Stromal cell of bone marrow (primary cell): ENCODE data around the gene WDR90.
"Not testable (repeated sequence)": the region's sequence is repeated elsewhere in the genome, so short reads cannot be mapped to it uniquely, and the experiment has no call there.

ENCODE experiments used
- DNase-seq: peaks from one replicate; pipeline ENCODE4 v3.0.0-alpha.2; 2012; ENCODE audit warnings: low read depth

WDR90 gene

GRCh38 chr16:689175-689897 lies 40.2 kb downstream of the WDR90 start:
- no peak for DNase-seq

- DNase-seq, result not testable (repeated sequence)
Observed at GRCh38 chr16:691242-691641, 42.1 kb downstream of the WDR90 start.

- no peak for DNase-seq
Observed at GRCh38 chr16:692356-693108, 43.4 kb downstream of the WDR90 start.

DNA sequence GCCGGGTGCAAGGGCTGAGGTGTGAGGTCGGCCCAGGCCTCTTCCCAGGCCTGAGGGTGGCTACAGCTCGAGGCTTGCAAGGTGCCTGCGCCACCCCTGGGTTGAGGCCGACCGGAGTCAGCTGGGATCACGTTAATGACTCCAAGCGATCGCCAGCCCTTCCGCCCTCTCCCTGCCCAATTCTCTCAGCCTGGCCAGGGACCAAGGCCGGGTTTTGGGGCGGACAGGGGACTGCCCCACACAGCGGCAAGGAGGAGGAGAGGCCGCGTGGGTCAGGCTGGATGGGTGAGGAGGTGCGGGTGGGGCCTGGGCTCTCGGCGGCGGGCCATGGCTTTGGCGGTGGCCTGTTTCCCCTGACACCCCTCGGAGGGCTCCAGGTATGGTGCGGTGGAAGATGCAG lies 44.2 kb downstream of the WDR90 start:
- DNase-seq, result no peak

DNA sequence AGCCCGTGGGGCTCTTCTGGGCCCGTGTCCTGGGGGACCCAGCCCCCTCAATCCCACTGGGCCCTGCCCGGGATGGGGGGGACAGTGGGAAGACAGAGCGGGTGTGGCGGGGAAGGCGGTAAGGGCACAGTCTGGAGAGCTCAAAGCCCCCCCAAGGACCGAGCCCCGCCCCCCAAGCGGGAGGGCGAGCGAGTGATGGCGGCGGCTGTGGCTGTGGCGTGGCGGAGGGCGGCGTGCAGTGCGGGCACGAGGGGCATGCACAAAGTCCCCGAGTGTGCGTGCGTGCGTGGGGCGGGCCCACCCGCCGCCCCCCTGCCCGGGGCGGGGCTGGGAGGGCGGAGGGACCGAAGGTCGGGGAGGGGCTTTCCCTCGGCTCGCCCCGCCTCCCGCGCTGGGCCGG lies 44.6 kb downstream of the WDR90 start:
- DNase-seq, result no peak

DNA sequence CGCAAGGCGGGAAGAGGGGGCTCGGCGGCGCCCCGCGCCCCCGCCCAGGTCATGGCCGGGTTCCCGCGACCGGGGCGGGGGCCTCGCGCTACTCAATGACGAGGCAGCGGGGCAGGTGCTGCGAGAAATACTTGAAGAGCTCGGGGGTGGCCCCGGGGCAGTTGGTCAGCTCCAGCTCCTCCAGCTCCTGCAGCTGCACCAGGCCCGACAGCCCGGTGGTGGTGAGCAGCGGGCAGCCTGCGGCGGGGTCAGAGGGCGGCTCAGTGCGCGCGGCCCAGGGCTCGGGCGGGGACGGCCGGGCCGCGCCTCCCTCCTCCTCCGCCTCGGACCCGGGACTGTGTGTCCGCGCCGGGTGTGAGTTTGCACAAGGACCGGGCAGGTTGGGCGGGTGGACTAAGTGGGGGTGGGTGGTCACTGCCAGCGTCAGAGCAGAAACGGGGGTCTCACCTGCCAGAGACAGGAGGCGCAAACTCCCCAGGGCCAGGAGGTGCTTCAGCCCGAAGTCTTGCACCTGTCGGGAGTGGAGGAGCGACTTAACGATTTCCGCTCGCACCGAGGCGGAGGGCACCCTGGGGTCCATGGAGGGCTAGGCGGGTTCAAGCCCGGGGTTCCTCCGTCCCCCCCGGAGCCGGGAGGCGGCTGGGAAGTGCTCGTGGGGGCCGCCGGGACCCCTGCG lies 45.2 kb downstream of the WDR90 start:
- DNase-seq, result no peak

- DNase-seq, result no peak
Observed at GRCh38 chr16:694863-695354, 45.7 kb downstream of the WDR90 start.

- no peak for DNase-seq
Observed at GRCh38 chr16:695355-696089, 46.4 kb downstream of the WDR90 start.

DNA sequence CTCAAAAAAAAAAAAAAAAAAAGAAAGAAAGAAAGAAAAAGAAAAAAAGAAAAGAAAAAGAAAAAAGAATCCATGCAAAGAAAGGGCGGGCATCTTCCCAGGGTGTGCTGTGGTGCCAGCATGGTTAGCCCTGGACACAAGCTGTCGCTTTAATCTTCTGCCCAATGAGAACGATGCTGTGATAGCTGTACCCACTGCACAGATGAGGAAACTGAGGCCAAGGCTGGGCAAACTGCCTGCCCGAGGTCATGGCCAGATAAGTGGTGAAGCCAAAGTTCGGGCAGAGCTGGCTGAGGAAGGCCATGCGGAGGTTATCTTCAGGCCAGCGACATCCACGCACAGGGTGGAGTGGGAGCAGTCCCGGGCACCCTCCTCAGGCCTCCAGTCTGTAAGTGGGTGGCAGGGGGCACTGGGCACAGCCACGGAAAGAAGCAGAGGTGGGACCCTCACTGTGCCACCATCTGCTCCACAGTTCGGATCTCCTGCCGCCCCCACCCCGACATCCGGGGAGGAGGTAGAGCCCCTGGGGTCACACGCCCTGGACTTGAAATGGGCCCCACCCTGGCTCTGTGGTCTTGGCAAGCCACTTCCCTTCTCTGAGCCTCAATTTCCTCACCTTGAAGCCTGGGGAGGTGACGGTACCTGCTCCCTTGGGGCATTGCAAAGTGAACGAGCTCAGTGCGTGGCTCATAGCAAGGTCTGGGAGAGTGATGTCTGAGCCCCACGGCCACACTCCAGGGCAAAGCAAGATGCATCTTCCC lies 49.9 kb downstream of the WDR90 start:
- DNase-seq, result no peak

GRCh38 chr16:700684-701584 lies 51.8 kb downstream of the WDR90 start:
- DNase-seq, result no peak

GRCh38 chr16:702341-702740 lies 53.2 kb downstream of the WDR90 start:
- no peak for DNase-seq

- no peak for DNase-seq
Observed at GRCh38 chr16:703406-703805, 54.2 kb downstream of the WDR90 start.

DNA sequence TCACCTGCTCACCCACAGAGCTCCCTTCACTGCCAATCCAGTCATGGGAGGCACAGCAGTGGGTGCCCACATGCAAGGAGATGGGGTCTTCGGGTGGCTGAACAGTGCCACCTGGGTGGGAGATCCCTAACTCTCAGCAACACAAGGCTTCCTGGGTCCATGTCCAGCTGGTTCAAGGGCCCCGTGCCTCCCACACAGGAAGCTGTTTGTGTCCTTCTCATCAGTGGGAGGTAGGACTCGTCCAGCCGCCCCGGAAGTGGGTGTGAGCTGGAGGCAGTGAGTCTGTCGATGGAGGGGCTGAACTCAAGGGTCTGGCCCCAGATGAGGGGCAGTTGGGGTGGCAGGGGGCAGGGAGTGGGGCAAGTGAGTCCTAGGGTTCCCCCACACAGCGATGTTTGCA lies 54.9 kb downstream of the WDR90 start:
- no peak for DNase-seq

DNA sequence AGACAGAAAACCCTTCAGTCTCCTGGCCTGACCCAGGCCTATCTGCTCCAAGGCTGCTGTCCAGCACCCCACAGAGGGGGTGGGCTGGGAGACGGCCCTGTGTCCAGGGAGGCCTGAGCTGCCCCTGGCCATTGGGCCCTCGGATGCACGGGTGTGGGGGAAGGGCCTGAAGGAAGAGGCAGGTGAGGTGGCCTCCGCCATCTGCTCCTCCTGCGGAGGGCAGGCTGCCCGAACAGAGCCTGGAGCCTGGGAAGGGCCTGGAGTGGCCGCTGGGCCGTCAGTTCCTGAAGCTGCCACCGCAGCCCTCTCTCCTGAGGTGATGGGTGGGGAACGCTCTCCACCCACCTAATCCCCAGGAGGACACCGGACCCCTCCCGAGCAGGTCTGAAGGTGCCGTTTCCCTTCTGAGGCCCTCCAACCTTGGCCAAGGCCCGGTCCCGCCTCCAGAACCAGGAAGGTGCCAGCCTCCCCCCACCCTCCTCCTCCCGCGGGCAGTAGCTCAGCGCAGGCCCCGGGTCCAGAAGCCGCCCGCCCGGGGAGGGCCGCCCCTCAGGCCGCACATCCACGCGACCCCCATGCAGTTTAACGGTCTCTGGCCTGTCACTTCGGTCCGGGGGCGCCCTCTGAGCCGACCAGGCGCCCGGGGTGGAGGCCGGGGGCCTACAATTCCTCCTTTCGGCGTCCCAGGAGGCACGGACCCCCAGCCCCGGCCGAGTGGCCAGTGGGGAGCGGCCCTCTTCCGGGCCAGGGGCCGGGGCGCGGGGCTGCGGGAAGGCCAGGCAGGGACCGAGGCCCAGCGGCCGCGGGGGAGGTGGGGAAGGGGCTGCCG lies 55.6 kb downstream of the WDR90 start:
- DNase-seq, result no peak

- DNase-seq, result no peak
Observed at GRCh38 chr16:705431-706188, 56.4 kb downstream of the WDR90 start, which contains the start of gene FBXL16. TSS of gene FBXL16 (minus strand) at chr16:705801. CDS start at chr16:697405, 8,396 bp downstream.

DNA sequence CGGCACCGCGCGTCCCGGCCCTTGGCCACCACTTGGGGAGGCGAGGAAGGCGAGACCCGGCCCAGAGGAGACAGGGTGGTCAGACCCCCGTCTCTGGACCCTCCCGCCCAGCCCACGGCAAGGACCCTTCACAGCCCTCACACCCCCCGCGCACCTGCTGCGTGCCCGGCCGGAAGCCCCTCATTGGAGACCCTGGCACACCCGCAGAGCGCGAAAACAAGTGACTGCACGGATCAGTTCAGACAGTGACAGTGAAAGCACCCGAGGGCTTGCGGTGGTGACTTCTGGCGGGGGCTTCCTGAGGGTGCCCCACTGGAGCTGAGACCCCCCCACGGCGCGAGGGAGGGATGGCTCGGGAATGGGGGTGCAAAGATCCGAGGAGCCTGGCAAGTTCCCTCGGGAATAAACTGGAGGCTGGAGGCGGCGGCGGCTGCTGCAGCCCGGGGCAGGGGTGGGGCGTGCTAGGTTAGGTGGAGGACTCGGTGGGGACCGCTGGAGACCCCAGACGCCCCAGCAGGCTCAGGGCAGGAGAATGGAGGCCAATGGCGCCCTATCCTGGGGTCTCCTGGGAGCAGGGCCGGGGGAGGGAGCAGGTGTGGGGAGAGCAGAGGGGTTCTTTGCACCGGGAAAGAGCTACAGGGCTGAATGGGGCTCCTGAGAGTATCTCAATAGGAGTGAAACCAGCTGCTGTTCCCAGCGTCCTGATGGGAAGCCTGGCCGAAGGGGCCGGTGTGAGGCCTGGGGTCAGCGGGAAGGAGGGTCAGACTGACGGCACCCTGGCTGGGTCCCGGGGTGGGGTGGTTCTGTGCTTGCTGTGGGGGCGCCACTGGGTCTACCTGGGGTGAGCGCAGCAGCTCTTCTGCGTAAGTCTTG lies 57.3 kb downstream of the WDR90 start:
- no peak for DNase-seq

DNA sequence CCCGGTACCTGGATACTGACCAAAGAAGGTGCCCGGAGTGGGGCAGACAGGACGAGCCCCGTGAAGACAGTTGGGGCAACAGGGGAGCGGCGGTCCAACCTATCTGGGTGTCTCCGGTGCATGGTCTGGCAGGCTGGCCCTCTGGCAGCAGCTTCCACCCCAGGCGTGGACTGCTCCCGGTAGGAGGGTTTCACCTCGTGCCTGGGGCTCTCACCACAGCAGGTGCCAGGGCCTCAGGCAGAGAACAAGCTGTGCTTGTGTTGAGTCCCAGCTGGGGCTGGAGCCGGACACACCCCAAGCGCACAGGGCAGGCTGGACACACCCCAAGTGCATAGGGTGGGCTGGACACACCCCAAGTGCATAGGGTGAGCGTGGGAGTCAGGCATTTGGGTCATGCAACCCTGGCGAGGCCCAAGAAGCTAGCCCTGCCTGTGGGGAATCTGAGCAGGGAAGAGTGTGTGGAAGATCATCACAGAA lies 57.9 kb downstream of the WDR90 start:
- no peak for DNase-seq
